HG03039 (cell line): Measurements from ENCODE around the gene DLG1.
"Not testable (repeated sequence)": the region's sequence is repeated elsewhere in the genome, so short reads cannot be mapped to it uniquely, and the experiment has no call there.

ENCODE experiments used
- ATAC-seq: cut with Tn5 transposase; IDR thresholded peaks from one replicate; pipeline ENCODE4 v1.9.1; 2021; ENCODE audit warnings: mild to moderate bottlenecking, moderate library complexity; ENCODE audit not compliant: unreplicated experiment

DLG1 gene

GRCh38 chr3:197292083-197292646, 6.2 kb downstream of the DLG1 start:
- ATAC-seq = no peak

DNA sequence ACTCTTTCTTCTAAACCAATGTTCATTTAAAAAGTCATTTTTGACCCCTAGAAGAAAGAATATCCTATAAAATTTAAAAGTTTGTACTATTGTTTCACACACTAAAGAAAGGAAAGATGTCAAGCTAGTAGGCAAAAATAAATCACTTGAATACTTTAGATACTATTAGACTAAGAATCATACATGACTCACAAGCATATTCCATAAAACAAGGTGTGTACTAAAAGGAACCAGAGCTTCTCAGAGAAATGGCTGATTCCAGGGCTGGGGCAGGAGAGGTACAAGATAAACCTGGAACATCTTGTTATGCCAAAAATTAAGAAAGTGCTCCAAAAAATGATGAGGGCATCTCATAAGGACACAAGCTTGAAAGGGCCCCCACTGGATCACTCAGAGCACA, 8.7 kb downstream of the DLG1 start:
- ATAC-seq = no peak

- ATAC-seq = no peak
These were observed 11.7 kb downstream of the DLG1 start for GRCh38 chr3:197286678-197287077.

DNA sequence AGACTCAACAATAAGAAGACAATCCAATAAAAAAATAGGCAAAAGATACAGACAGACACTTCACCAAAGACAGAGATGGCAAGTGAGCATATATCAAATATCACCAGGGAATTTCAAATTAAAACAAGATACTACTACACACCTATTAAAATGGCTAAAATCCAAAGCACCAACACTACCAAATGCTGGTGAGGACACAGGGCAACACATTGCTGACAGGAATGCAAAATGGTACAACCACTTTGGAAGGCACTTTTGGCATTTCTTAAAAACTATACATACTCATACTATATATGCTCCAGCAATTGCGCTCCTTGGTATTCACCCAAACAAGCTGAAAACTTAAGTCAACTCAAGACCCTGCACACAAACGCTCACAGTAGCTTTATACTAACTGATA, 12.9 kb downstream of the DLG1 start:
- no peak for ATAC-seq

GRCh38 chr3:197283045-197283444, 15.4 kb downstream of the DLG1 start:
- no peak for ATAC-seq

GRCh38 chr3:197281849-197282248, 16.6 kb downstream of the DLG1 start:
- no peak for ATAC-seq

- no peak for ATAC-seq
These were observed 18.3 kb downstream of the DLG1 start for GRCh38 chr3:197280156-197280555.

DNA sequence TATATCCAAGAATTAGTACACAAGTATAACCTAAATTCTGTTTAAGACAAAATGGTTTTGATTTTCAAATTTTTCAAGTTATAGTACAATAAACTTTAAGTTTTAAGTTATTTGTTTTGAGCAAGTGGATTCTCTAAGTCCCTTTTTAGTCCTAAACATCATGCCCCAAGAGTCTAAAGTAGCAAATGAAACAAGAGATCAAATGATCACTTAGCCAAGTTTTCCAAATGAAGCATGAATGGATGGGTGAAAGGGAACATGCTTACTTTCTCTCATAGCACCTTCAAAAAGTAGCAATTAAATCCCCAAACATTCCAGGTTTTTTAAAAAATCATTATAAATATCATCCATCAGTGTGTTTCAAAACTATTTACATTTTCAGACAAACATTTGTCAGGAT, 19.5 kb downstream of the DLG1 start:
- no peak for ATAC-seq

GRCh38 chr3:197276808-197277207, 21.6 kb downstream of the DLG1 start:
- not testable (repeated sequence) for ATAC-seq

DNA sequence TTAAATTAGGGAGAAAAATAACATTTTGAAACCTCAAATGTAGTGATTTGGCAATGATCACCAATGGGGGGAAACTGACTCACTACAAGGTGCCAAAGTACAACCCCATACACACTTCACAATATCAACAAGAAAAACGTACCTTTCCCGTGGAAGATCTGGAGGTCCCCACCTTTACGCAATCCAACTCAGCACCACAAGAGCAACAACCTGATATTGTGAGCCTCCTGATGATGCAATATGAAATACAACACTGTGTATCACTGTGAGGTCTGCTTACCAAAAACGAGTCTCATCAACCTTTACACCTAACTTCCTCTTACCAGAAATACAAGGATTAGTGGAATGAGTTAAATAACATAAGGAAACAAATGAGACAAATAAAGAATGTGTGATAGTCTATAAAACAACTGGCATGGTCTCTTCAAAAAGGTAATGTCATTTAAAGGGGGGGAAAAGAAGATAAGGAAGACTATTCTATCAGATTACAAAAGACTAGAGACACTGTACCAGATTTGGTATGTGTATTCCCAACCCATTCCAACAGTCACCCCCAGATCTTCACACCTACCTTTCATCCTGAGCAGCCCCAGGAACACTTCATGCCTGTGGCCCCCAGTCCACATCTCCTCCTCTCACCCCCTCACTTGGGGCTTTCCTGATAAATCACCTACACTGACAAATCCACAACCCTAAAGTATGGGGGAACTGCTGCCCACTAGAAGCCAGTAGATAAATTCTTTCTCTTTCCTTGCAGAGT, 27.7 kb downstream of the DLG1 start:
- ATAC-seq = no peak

- no peak for ATAC-seq
These were observed 29.4 kb downstream of the DLG1 start for GRCh38 chr3:197269024-197269423.

DNA sequence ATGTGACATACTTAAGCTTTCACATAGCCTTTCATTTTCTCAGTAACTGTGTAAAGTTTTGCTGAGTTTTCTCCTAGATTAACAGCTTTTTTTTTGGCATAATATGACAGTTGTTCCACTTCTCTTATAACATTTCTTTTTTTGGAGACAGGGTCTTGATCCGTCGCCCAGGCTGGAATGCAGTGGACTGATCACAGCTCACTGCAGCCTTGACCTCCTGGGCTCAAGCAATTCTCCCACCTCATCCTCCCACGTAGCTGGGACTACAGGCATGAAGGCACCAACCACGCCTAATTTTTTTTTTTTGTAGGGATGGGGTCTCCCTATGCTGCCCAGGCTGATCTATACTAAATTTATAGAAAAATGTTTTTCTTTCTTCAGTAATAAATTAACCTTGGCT, 30.1 kb downstream of the DLG1 start:
- ATAC-seq = no peak

DNA sequence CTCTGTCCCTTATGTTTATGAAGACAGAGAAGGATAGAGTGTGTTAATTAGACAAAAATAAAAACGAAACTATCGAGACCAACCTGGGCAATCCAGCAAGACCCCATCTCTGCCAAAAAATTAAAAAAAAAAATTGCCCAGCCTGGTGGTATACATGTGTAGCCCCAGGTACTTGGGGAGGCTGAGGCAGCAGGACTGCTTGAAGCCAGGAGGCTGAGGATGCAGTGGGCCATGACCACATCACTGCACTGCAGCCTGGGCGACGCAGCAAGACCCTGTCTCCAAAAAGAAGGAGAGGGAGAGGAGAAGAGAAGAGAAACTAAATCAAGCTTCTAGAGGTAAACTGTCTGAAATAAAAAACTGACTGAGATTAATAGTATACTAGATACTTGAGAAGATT, 32.1 kb downstream of the DLG1 start:
- no peak for ATAC-seq

DNA sequence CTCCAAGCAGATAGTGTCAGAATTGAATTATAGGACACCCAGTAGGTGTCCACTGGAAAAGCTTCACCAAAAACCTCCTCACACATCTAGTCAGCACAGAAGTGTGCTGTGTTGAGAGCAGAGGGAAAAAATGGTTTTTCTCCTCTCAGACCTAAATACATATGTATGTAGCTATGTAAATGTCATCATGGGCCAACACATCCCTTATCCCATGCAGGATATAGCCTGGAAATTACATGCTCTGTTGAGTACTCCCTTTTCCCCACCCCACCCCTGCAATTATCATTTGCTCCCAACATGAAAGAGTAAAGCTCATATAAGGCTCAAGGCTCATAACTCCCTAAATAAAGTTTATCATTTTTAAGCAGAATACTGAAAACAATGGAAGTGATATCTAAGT, 35.7 kb downstream of the DLG1 start:
- ATAC-seq = no peak

DNA sequence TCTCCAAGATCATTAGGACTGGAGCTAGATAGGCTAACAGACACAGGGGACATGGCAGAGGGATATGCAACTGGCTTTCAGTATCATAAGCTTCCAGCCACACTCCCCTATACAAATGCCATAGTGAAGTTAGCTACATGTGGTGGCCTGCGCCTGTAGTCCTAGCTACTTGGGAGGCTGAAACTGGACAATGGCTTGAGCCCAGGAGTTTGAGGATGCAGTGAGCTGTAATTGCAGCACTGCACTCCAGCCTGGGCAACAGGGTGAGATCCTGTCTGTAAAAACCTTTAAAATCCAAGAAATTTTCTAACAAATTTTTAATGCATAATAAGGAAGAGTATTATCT, 37.3 kb downstream of the DLG1 start:
- no peak for ATAC-seq

- no peak for ATAC-seq
These were observed 37.8 kb downstream of the DLG1 start for GRCh38 chr3:197260491-197261163.

DNA sequence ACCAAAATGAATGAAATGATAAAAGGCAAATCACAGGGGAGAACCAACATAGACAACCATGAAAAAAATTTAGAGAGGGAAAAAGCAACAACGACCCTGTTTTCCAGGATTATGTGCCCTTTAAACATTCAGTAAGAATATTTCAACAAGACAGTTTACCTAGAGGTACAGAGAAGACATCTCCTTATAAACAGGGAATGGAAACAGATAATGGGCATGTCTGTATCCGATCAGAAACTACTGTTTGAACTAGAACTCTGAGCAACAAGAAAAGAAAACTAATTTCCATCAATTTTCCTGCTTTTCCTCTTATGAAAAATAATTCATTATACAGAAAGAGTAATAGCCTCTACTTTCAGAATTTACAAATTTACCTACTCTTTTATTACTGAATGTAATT, 39.3 kb downstream of the DLG1 start:
- no peak for ATAC-seq

DNA sequence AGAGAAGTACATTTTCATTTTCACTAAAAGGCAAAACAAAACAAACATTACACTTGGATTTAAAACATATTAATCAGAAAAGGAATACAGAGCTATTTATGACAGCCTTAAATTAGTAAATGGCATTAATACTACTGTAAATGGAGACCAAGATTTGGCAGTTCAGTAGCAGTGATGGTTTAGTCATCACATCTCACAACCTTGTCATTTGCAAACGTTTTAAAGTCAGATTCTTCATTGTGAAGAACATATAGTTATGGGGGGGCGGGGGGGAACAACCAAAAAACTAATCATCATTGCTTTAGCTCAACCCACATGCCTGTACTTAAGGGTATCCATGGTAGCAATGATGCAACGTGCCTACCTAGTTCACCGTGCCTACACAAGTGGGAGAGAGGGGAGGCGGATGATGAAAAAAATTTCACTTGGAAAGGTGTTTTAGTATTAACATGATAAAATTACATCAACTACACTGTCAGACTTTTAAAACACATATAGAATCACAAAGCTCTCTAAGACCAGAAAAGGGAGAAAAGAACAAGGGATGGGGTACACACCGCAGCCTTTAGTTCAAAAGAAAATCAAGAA, 40.1 kb downstream of the DLG1 start:
- ATAC-seq = no peak

GRCh38 chr3:197257711-197258110, 40.7 kb downstream of the DLG1 start:
- no peak for ATAC-seq

- no peak for ATAC-seq
These were observed 41.5 kb downstream of the DLG1 start for GRCh38 chr3:197256836-197257444.

DNA sequence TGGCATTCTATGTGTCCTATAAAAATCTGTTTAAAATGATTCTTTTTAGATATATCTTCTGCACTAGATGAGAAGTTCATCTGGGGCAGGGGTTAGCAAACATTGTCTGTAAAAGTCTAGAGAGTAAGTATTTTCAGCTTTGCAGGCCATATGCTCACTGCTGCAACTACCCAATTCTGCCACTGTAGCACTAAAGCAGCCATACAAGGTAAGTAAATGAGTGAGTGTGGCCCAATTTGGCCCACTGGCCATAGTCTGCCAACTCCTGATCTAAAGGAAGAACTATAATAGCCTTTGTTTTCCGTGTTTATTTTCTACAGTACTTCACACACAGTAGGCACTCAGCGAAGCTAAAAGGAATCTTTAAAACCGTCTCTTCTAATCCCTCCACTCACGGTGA, 42.3 kb downstream of the DLG1 start:
- ATAC-seq = no peak
